KBM-7 (cell line): Measurements from ENCODE around the gene GRK6.

Experiments
- DNase-seq: peaks from one replicate; pipeline ENCODE4 v3.0.0-alpha.2; 2015
- in situ Hi-C: fragments of 300-500 bp; cut with MboI; formaldehyde crosslinking; loops from 2 replicates; pipeline ENCODE4 v1.14.3; 2020; ENCODE audit warnings: low sequenced_read_pairs, low pct_unique_long_range_greater_than_20kb, mixed read lengths

The GRK6 gene

DNA sequence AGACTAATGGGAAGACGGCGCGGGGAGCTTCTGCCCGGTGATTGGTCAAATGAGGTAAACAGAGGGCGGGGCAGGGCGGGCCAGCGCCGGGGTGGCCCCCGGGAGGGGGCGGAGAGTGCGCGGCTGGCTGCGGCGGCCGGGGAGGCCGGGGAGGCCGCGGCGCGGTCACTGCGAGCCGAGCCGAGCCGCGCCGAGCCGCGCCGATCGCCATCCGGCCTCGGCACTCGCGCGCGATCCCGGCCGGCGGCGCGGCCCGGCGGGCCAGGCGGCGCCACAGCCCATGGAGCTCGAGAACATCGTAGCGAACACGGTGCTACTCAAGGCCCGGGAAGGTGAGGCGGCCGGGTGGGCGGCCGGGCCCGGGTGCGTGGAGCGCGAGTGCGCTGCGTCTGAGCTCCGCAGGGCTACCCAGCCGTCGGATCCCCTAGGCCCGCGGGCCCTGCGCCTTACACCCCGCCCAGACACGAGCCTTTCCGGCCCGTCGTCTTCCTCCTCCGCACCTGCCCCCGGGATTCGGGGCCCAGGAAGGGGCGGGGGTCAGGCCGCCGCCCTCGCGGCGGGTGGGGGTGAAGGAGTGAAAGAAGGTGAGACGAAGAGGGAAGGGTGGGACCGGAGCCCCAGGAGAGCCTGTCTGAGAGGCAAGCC, at the start of gene GRK6:
Gene GRK6 (plus strand): TSS at position 111 of the 645 bp plus-strand sequence. CDS start 170 bp downstream, at position 281.
- in situ Hi-C loops, result no loop called here
- peak; percentile 28 for DNase-seq

DNA sequence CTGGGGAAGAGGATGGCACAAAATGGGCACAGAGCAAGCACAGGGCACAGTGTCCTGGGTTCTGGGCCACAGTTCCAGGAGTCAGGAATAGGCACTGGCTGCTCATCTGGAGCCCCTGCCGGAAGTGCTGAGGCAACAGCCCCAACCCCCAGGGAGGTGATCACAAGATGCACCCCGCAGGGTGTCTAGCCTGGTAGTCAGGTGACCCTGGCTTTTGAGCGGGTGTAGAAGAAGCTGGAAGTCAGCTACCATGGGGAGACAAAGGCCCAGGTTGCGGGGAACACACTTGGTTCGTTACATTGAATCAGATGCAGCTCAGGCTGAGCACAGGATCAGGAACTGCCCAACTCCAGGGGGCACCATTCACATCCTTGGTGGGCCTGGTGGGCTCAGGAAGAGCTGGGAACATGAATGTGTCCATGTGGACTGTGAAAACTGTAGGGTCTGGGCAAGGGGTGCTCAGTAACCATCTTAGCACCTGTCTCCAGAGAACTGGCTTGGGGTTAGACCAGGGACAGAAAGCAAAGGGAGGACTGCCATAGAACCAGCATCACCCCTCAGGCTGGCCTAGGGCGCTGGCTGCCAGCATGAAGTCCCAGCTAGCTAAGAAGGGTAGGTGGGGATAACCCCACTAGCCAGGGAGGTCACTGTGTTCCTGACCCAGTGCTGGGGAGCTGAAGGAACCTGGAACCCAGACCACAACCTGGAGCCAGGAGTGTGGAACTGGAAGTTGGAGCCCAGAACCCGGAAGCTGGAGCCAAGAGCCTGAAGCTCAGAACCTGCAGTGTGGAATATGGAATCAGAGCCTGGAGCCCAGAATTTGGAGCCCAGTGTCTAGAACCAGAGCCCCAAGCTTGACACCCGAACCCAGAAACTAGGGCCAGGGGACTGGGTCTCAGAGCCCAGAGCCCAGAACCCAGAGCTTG, 48.4 kb upstream of the GRK6 start:
- in situ Hi-C loops, result no loop called here
- no peak for DNase-seq

DNA sequence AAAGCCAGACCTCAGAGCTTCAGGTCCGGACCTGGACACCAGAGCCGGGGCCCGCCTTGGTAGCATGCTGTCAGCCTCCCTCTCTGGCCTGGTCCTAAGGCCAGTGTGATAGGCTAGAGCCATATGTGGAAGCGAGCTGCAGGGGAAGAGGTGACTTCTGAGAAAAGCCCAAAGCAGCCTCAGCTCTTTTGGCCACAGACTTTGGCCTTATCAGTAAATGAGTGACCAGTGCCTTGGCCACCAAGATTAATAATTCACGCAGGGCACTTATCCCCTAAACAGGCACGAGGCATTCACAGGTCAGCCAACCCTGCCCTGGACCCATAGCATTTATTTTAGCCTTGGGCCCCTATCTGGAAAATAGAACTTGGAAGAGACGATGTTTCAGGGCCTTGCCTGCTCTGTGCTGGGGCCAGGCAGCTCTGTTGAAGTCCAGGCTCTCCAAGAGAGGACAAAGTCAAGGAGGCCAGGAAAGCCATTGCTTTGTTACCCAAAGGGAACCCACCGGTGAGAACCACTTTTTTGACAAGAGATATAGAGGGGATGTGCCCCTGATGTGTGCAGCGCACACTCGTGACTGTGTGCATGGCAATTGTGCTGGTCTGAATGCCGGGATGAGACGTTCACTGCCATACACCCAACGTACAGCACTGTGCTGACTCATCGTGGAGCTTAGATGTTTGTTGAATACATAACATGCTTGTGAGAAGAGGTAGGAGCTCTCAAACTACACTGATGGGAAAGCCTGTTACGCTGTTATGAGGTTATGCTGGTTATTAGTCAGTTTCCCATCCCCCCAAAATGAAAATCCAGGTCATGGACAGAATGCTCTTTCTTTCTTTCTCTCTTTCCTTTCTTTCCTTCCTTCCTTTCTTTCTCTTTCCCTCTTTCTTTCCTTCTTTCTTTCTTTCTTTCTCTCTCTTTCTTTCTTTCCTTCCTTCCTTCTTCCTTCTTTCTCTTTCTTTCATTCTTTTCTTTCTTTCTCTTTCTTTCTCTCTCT, 47.3 kb upstream of the GRK6 start:
- in situ Hi-C loops, result no loop called here
- no peak for DNase-seq

DNA sequence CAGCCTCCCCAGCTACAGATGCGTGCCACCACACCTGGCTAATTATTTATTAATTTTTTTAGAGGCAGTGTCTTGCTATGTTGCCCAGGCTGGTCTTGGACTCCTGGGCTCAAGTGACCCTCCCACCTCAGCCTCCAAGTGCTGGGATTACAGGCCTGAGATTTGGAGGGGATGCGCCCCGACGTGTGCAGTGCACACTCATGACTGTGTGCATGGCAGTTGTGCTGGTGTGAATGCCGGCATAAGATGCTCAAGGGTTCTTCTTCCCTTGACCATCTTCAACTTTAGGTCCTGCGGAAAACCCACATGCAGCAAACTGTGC, 45.7 kb upstream of the GRK6 start:
- no peak for DNase-seq
- in situ Hi-C loops, result no loop called here

DNA sequence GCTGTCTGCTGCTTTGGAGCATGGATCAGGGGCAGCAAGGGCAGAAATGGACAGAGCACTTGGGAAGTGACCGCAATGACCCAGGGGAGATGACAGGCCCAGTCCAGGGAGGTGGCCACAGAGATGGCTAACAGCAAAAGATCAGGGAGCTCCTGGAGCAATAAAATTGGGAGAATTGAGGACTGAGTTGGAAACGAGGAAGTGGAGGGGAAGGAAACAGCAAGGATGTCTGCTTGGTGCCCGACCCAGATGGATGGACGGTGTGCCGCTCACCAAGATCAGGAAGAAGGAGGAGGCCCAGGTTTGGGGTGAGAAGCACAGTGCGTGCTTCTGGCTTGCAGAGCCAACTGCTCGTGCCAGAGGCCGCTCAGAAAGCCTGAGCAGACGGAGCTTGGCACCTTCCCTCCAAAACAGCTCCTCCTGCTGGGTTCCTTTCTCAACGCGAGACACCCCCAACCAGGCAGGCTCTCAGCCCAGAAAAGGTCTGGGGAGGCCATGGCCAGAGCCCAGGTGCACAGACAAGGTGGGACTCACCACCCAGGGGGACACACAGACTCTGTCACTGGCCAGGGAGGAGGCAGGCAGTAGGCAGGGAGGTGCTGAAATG, 44.0 kb upstream of the GRK6 start:
- in situ Hi-C loops, result no loop called here
- peak; percentile 64 for DNase-seq

DNA sequence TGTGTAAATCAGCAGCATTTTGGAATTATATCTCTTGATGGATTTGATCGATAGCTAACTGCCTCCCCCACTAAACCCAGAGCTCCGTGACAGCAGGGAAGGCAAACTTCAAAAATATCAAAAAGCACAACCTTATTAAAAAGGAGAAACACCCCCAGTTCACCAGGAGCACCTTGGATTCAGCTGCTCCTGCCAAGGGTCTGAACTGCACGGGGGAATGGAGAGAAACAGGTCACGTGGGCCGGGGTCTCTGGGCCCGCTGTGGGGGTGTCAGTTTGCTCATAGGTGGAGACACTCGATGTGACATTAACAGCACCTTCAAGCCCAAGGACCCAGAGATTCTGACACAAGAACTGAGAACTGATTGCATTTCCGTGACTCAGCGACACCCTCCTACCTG, 43.3 kb upstream of the GRK6 start:
- no peak for DNase-seq
- in situ Hi-C loops, result no loop called here

DNA sequence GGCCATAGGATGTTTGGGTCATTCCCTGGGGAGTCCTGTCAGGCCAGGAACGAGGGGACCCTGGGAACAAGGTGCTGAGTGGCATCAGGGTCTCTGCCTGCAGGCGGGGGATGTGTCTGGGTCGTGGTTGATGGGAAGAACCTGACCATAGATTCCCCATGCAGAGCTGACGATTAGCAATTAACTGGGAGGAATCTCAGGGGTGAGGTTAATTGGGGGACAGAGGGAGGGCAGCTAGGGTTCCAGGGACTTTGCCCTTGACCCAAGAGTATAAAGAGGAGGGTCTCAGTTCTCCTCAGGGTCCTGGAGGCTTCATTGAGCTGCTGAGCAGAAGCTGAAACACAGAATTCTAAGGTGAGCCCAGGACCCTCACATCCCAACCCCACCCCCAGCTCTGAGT, 42.3 kb upstream of the GRK6 start, which contains the start of gene SLC34A1:
Gene SLC34A1 (plus strand): TSS at position 301 of the 400 bp plus-strand sequence. CDS start 1,308 bp downstream, outside the sequence.
- DNase-seq, result no peak
- in situ Hi-C loops, result no loop called here

DNA sequence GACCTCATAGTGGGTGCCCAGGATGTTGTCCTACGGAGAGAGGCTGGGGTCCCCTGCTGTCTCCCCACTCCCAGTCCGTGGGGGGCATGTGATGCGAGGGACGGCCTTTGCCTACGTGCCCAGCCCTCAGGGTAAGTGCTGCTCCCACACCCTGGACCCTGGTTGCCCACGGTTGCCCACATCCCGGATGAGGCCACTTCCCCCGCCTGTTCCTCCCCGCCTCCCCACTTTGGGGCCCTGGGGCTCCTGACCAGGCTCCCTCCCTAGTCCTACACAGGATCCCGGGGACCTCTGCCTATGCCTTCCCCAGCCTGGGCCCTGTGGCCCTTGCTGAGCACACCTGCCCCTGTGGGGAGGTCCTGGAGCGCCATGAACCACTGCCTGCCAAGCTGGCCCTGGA, 40.8 kb upstream of the GRK6 start:
- in situ Hi-C loops, result no loop called here
- no peak for DNase-seq

DNA sequence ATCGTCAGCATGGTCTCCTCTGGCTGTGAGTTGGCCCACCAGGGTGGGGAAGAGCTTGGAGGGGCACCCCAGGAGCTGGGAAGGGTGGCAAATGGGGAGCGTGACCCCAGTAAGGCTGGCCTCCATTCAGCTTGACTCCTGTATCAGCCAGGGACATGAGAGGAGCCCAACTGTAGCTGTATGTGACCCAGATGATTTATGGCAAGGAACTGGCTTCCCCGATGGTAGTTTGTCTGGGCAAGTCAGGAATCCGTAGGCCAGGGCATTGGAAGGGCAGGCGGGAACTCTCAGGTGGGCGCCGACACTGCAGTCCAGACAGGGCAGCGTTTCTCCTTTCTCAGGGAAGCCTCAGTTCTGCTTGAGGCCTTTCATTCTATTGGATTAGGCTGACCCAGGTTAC, 39.9 kb upstream of the GRK6 start:
- in situ Hi-C loops, result no loop called here
- no peak for DNase-seq

DNA sequence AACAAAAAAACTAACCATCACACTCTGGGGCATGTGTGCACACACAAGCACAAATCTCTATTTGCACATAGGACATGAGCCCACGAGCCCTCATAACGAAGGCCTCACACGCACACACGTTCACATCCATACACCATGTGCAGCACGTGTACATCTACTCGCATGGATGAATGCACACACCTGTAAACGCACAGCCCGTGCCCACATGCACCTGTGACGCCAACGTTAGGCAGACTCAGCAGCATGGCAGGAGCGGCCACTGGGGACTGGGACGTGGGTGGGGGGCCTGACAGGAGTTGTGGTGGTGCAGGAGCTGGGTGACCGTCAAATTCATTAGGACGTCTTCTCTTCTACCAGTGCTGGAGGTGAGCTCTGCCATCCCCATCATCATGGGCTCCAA, 39.1 kb upstream of the GRK6 start:
- no peak for DNase-seq
- in situ Hi-C loops, result no loop called here

DNA sequence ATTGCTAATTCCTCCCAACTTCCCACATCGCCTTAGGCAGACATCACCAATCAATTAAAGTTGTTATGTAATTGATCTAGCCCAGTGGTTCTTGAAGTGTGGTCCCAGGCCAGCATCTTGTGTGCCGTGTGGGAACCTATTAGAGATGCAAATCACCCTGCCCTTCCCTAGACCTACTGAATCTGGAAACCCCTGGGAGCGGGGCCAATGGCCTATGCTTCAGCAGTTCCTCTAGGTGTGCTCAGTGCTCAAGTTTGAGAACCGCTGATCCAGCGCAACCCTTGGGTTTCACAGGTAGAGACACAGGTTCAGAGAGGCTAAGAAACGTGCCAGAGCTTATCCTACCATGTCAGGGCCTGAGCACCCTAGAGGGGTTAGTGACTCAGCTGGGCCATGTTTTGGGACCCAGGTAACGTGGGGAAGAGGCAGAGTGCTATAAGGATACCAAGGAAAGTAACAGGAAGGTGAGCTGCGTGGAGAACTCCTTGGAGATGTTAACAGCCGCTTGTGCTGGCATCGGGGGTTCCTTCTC, 37.9 kb upstream of the GRK6 start:
- DNase-seq, result no peak
- in situ Hi-C loops, result no loop called here

DNA sequence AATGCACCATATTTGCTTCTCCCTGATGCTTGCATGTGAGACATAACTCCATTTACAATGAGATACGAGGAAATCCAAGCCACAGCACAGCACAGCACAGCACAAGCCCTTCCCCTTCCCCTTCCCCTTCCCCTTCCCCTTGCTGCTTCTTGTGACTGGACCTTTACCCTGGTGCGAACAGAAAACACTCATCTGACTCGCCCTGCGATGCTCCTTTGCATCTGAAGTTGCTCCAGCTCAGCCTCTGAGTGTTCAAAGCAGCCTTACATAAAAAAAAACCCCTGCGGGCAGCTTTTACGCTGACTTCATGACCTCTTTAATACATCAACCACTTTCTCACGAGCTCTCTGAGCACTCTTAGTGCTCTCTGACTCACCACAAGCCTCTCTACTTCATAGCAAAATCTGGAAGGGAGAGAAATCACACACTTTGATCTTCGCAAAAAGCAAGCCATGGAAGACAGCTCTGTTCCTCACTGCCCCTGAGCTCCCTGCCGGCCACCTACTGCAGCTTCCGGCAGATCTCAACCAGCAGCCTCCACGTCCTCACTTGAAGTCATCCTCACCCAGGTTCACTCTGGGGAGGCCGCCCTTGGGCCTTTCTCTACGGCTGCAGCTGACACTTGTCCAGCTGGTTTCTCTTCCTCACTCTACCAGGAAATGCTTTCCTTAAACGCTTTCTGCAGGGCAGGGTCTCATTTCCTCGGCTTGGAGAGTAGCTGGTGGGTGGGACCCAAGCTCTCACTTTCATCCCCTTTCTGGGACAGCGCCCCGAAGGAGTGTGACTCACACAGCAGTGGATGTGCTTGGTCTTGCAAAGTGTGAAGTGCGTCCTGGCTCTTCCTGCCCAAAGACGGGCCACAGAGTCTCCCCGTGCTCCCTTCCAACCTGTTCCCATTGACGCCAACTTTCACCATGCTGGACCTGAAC, 37.0 kb upstream of the GRK6 start:
- in situ Hi-C loops, result no loop called here
- no peak for DNase-seq

DNA sequence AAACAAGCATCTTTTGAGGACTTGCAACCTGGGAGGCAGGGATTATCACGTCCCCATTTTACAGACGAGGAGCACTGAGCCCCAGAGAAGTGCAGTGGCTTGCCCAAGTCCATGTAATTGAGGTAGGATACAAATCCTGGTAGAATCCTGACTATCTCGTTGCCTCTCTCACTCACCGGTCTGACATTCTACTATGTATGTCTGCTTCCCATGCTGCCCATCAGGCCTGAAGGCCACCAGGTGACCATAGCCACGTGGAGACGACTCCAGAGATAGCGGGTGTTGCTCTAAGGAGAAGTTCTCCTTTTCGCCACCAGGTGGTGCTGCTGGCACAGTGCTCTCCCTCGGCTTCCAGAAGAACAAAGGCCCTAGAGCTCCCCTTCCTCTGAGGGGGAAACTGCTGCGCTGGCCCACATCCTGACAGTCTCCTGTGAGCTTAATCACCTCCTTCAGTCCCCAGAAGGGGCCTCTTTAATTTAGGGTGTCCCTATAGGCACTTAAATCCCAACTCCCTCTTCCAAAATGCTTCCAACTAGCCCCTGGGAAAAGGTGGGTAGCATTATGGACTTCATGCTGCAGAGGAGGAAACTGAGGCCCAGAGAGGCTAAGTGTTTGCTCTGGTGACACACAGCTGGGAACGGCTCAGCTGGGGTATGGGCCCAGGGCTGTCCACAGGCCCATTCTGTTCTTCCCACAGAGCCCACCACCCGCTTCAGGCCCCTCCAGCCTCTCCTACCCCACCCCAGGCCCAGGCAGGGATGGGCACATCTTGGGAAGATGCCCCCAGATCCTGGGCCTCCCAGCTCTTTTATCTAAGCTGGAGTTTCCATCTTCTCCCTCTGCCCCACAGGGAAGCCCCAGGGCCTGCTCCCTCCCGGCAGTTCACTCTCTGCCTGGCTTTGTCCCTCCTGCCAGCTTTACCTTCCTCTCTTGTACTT, 35.8 kb upstream of the GRK6 start:
- peak; percentile 93 for DNase-seq
- in situ Hi-C loops, result no loop called here

DNA sequence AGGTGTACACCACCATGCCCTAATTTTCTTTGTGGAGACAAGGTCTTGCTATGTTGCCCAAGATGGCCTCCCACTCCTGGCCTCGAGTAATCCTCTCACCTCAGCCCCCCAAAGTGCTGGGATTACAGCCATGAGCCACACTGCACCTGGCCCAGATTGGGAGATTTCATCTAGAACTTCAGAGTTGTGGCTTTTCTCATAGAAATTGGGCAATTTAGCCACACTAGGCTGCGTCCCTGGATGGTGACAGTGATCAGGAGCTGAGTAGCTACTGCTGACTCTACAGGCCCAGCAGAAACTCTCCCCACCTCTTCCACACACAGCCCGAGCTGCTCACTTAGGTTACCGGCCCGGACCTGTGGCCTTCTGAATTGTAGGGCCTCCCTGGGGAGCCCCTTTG, 33.7 kb upstream of the GRK6 start:
- DNase-seq, result no peak
- in situ Hi-C loops, result no loop called here

DNA sequence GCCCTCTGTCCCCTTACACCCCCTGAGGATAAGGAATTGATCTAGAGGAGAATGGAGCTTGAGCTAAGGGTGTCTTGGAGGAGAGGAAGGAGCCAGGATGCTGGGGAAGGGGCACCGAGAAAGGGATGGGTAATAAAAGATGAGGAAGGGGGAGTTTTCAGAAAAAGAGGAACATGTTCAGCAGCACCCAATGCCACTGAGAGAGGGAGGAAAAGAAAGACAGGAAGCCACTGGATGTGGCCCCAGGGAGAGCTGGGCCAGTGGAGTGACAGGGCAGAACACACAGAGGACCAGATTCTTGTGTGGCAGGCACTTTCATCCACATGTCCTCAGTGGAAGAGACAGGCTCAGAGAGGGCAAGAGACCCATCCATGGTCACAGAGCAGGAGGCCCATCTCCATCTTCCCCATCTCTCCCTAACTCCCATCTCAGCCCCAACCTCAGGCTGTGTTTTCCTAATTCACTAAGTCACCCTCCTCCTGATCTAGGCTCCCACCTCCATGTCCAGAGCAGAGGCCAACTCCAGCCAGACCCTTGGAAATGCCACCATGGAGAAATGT, 33.2 kb upstream of the GRK6 start:
- peak; percentile 74 for DNase-seq
- in situ Hi-C loops, result no loop called here

DNA sequence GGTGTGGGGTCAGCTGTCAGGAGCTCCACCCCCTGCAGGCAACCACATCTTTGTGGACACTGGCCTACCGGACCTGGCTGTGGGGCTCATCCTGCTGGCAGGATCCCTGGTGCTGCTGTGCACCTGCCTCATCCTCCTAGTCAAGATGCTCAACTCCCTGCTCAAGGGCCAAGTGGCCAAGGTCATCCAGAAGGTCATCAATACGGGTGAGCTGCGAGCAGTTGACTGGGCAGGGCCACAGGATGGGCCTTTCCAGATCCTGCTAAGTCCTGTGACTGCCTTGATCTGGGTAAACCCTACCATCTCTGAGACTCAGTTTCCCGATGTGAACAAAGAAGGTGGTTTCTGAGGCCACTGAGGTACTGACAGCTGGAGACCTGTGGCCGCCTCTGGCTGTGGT, 32.5 kb upstream of the GRK6 start:
- in situ Hi-C loops, result no loop called here
- no peak for DNase-seq

DNA sequence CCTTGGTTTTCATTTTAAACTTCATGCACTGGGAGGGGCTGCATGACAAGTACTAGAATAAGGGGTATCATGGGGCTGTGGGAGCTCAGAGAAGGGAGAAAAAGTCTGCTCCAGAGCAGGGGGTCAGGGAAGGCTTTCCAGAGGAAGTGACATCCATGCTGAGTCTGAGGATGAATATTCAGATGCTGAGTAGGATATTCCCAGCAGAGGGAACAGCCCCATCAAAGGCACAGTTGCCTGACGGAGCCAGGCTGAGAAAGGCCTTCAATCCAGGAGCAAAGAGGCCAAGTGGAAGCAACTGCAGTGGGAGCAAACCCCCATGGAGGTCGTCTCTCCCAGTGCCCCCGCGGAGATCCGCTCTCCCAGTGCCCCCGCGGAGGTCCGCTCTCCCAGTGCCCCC, 30.4 kb upstream of the GRK6 start:
- DNase-seq, result no peak
- in situ Hi-C loops, result no loop called here
